HTR-8/SVneo (cell line): Measurements from ENCODE around the gene AFDN.

Experiments
- DNase-seq: peaks from one replicate; pipeline ENCODE4 v3.0.0; 2011; ENCODE audit warnings: low spot score, mixed read lengths; ENCODE audit not compliant: insufficient read length
- FAIRE-seq: peaks from 2 replicates; lab custom pipeline; 2011; peaks lifted over from hg19 to GRCh38; lab: Jason Lieb, UNC

AFDN gene

DNA sequence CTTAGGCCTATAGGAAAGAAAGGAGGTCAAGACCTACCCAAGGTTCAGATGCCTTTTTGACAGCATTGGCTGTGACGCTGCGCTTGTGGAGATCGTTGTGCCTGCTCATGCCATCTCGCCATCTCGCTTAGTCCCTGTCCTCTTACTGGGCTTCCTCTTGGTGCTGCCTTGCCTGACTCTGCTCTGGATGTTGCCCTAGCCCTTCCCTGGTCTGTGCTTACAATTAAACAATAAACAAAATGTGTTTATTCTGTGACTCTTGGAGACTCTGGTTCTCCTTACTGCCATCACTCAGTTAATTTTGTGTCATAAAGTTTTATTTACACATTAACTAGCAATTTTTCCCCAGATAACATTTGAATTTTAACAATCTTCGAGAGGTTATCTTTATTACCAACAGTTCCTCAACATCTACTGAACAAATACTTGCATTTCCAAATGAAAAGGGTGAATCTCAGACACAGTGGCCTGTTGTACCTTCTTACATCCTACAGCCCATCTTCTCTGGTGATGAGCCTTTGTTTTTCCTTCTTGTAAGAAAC, 11.6 kb downstream of the AFDN start:
- DNase-seq = no peak
- no peak for FAIRE-seq

DNA sequence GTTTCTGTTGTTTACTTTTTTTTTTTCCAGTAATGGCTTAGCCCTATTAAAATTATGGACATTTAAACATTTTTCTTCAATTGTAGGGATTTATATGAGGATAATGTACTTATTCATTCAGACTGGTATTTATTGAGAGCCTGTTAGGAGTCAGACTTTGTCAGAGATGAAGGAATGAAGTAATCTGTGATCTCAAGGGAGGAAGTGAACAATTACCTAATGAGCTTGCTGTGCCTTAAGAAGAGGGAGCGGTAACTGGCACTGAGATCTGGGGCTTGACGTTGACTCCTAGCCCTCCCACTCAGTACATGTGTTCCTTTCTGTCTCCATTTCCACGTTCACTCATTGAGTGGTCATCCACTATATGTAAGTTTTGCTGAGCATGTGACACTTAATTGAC, 12.6 kb downstream of the AFDN start:
- DNase-seq (no peak), FAIRE-seq (no peak)

DNA sequence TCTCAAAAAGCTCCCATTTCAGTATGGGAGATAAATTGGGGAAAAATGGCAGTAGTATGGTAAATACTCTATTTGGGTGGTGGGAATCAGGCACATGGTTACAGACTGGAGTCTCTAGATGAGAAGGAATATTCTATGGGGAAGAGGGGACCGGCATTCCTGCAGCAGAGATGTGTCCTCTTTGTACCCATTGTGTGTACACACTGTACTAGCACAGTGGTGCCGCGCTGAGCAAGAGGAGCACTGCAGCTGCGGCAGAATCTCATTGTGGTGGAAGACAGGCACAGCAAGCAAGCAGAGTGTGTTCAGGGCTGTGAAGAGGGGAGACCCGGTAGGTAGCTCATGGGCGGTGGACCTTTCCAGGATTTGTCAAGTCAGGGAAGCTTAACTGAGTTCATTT, 13.0 kb downstream of the AFDN start:
- DNase-seq (no peak), FAIRE-seq (no peak)

DNA sequence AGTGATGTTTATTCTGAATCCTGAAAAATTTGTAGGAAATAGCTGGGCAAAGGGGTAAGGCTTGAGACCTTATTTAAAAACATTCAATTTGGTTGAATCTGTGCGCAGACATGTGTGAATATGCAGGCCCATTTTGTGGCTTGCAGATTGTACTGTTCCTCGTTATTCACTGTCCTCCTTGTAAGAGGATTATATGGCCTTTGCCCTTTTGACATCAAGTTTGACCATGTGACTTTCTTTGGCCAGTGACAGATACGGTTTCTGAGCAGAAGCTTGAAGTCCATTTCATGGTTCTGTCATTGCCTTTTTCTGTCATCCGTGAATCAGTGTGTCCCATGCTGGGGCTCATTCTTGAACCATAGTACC, 13.4 kb downstream of the AFDN start:
- FAIRE-seq (no peak), DNase-seq (no peak)

- FAIRE-seq (no peak), DNase-seq (no peak)
Observed at GRCh38 chr6:167840526-167841179, 13.9 kb downstream of the AFDN start.

DNA sequence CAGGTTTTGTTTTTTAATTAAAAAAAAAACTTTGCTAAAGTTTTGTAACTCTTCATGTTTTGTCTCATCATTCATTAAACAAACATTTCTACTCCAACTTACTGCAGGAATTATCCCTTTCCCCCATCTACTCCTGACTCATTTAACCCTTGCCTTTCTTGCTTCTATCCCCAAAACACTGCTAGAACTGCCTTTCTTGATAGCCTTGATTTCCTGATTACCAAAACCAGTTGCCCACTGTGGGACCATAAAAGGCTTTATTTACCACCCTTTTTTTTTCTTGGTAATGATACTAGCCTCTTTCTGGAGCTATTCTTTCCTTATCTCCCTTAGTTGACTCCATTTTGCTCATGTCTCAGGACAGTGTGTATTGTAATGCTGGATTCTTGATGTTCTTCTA, 15.3 kb downstream of the AFDN start:
- no peak for FAIRE-seq

DNA sequence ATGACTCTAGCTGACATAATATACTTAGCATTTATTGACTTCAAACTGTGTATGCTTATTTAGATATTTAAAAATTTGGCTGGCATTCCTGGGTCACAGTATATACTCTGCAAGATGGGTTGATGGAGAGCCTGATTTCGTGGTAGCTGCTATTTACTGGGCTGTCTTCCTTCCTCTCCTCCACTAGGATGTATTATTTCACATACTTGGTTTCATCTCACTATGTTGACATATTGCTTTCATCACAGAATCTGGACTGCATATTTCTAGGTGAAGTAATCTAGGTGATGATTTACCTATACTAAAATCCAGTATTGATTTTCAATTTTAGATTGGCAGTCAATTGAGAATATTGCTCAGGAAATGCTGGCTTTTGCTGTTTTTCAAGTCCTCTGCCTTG, 15.7 kb downstream of the AFDN start:
- no peak for DNase-seq
- FAIRE-seq = no peak

More for the DNA sequence above, 15.3 kb downstream of the AFDN start:
- DNase-seq = no peak

DNA sequence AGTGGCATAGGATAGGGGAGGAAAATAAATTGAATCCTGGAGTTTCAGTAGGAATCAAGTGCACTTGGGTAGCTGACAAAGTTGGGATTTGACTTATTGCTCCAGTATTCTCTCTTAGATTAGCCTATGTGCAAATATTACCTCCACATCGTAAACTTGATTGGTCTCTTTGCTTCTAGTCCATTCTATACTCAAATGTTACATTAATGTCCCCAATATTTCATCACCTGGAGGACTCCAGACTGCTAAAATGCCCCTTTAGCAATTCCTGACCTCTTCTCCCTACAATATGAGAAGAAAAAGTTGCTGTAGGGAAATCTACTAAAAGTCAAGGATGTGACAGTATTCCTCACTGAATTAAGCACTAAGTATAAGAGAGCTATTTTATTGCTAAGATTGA, 16.3 kb downstream of the AFDN start:
- no peak for DNase-seq
- no peak for FAIRE-seq

GRCh38 chr6:167845856-167846255, 19.1 kb downstream of the AFDN start:
- DNase-seq = no peak
- FAIRE-seq = no peak

GRCh38 chr6:167846997-167847606, 20.4 kb downstream of the AFDN start:
- no peak for FAIRE-seq
- DNase-seq = no peak

DNA sequence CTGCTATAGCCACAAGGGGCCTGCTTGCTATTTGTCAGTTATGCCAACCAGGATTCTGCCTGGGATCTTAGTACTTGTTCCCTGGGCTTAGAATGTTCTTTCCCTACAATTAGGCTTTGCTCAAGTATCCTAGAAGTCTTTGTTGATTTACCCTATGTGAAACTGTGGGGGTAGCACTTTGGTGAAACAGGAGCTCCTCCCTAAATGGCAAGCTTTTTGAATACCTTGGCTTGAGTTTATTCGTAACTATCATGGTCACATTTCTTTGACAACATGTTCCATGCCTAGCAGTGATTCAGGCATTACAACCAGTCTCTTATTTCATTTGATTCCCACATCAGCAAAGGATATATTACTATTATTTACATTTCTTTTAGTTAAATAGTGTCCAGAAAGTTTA, 21.2 kb downstream of the AFDN start:
- DNase-seq = no peak
- no peak for FAIRE-seq

DNA sequence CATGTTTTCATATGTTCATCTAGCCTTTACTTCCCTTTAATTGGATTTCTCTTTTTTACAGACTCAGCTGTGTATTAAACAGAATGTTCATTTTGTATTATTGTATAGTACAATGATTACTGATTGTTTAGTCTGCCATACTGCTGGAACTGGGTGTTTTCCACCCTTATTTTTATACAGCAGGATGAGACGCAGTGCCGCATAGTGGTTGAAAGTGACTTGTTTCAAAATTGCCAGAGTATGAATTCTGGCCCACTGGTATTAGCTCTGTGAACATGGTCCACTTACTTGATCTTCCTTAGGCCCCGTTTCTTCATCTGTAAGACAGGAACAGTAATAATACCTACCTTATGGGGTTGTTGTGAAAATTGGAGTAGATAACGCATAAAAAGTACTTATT, 22.1 kb downstream of the AFDN start:
- no peak for FAIRE-seq
- no peak for DNase-seq

GRCh38 chr6:167849846-167850459, 23.2 kb downstream of the AFDN start:
- DNase-seq (peak; percentile 13), FAIRE-seq (peak; percentile 80)

DNA sequence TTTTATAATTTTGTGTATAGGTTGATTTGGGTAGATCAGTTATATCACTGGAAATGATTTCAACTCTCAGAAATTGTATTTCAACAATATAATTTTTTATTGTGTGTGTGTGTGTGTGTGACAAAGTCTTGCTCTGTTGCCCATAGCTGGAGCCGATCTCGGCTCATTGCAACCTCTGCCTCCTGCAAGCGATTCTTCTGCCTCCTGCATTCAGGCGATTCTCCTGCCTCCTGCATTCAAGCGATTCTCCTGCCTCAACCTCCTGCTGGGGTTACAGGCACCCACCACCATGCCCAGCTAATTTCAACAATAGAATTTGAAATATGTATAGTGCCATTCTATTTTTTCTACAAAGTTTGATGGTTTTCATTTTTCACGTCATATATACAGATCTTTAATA, 24.1 kb downstream of the AFDN start:
- FAIRE-seq (no peak), DNase-seq (no peak)

GRCh38 chr6:167851370-167851952, 24.8 kb downstream of the AFDN start:
- DNase-seq = no peak
- no peak for FAIRE-seq

GRCh38 chr6:167855825-167856425, 29.2 kb downstream of the AFDN start:
- FAIRE-seq (peak; percentile 89), DNase-seq (peak; percentile 31)

- DNase-seq (no peak), FAIRE-seq (no peak)
Observed at GRCh38 chr6:167856474-167856873, 29.8 kb downstream of the AFDN start.

DNA sequence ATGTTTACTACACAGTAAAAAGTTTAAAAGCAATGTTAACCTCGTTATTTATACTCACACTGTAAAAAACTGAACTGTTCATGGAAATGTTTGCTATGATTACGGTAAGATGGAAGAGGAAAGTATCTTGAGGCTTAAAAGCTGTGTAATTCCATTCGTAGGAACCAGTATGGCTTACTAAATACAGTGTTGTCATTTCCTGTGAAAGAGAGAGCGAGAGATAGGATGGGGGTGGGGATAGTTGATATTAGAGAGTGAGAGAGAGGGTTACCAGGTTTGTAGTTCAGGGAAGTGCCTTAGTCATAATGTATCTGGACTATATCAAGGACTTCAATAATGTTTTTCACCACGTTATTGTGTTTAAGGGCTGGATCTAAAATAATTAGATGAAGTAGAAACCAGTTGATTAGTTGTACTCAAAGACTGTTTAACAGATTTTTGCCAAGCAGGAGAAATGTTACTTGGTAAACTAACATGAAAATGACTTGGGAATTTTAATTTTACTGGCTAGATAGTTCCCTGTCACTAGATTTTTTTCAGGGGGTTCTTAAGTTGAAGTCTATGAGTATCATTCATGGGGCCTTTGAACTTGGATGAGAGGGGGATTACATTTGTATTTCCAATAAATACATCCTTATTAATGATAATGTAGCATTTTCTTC, 30.4 kb downstream of the AFDN start:
- DNase-seq (peak; percentile 21), FAIRE-seq (no peak)

DNA sequence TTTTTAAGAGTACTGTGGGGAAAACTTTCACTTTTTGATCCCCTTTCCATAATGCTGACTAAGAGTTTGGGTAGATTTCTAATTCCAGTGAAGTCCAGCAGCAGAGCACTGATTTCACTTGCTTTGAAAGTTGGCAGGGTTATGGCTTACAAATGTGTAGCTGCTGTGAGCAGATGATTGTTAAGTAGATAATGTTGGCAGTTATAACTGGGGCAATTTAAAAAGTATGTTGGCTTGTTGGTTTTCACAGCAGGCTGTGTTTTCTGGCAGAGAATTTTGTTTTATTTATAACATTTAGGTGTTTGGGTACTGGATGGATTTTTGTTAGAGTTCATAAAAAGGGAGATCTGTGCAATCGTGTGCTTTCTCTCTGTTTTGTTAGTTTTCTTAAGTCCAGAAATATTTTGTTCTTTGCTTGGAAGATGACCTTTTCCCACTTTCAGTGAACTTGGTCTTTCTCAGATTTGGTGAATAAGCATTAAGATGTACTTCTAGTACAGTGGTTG, 31.4 kb downstream of the AFDN start:
- DNase-seq (no peak), FAIRE-seq (no peak)
